ENCODE data around the gene LIN37. TPM values are rescaled to one million over a fixed set of nuclear protein-coding genes. Genes with fewer than 3 reads are reported as not detected.
A peak's percentile ranks its signal among the peaks of the same experiment; 100 is the strongest.

LIN37 gene
- total RNA-seq, 1 experiment from 2014 or later = 11.3 TPM

DNA sequence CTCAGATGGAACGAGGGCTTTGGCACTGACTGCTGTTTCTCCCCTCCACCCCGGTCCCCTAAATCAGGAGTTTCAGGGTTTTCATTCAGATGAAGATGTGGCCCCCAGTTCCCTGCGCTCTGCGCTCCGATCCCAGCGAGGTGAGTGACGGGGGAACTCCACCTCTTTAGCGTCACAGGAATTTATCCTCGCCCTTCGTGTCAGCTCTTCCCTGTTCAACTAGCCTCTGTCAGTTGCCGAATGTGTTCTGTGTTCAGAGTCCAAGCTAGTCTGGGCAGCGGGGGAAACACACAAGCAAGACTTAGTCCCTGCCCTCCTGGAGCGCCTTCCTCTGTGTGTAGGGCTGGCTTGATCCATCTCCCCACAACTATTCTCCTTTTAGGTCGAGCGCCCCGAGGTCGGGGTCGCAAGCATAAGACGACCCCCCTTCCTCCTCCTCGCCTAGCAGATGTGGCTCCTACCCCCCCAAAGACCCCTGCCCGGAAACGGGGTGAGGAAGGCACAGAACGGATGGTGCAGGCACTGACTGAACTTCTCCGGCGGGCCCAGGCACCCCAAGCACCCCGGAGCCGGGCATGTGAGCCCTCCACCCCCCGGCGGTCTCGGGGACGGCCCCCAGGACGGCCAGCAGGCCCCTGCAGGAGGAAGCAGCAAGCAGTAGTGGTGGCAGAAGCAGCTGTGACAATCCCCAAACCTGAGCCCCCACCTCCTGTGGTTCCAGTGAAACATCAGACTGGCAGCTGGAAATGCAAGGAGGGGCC lies 28.8 kb upstream of the LIN37 start:
- Histone ChIP-seq H3K27me3 (replicated peaks; ENCODE audit: insufficient read depth, low read depth, low read length, poor library complexity) (no peaks in the 10 kb centered on the region), H3K4me1 (ENCODE audit: insufficient read depth, low read length, poor library complexity, severe bottlenecking) (peaks cover 8% of the 10 kb centered on the region), H3K4me3 (ENCODE audit: low read depth, low read length, poor library complexity, severe bottlenecking) (peak overlapping the region; percentile 96), H3K27ac (ENCODE audit: low read depth, low read length, poor library complexity, severe bottlenecking) (peak overlapping the region; percentile 90), H3K9me3 (ENCODE audit: low read depth, low read length, poor library complexity, severe bottlenecking) (no peaks in the 10 kb centered on the region), H3K36me3 (ENCODE audit: insufficient read depth, low read length, poor library complexity, severe bottlenecking) (peaks cover 41% of the 10 kb centered on the region)
- no peak for TF ChIP-seq EZH2 (IDR thresholded peaks at IDR 0.05; ENCODE audit: borderline replicate concordance, low read depth, low read length, poor library complexity, severe bottlenecking)
- TF ChIP-seq, protein P1, sequence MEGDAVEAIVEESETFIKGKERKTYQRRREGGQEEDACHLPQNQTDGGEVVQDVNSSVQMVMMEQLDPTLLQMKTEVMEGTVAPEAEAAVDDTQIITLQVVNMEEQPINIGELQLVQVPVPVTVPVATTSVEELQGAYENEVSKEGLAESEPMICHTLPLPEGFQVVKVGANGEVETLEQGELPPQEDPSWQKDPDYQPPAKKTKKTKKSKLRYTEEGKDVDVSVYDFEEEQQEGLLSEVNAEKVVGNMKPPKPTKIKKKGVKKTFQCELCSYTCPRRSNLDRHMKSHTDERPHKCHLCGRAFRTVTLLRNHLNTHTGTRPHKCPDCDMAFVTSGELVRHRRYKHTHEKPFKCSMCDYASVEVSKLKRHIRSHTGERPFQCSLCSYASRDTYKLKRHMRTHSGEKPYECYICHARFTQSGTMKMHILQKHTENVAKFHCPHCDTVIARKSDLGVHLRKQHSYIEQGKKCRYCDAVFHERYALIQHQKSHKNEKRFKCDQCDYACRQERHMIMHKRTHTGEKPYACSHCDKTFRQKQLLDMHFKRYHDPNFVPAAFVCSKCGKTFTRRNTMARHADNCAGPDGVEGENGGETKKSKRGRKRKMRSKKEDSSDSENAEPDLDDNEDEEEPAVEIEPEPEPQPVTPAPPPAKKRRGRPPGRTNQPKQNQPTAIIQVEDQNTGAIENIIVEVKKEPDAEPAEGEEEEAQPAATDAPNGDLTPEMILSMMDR (conservative IDR thresholded peaks at IDR 0.05; ENCODE audit: low read depth, low read length) = no peak
- TSS peak; percentile 31 for BruUV-seq (replicated peaks)
- CTCF ChIA-PET = no interaction called here
- DNase-seq (ENCODE audit: low spot score) = no peak
- POLR2A ChIA-PET (ENCODE audit: low non-redundant PET) = no interaction called here
- intact Hi-C loops (cut with micrococcal nuclease; ENCODE audit: unreplicated experiment) = no loop called here

DNA sequence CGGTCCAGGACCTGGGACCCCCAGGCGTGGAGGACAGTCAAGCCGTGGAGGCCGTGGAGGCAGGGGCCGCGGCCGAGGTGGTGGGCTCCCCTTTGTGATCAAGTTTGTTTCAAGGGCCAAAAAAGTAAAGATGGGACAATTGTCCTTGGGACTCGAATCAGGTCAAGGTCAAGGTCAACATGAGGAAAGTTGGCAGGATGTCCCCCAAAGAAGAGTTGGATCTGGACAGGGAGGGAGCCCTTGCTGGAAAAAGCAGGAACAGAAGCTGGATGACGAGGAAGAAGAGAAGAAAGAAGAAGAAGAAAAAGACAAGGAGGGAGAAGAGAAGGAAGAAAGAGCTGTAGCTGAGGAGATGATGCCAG lies 28.2 kb upstream of the LIN37 start:
- intact Hi-C loops (cut with micrococcal nuclease; ENCODE audit: unreplicated experiment) = no loop called here
- Histone ChIP-seq H3K4me1 (ENCODE audit: insufficient read depth, low read length, poor library complexity, severe bottlenecking) (peaks cover 8% of the 10 kb centered on the region), H3K9me3 (ENCODE audit: low read depth, low read length, poor library complexity, severe bottlenecking) (no peaks in the 10 kb centered on the region), H3K4me3 (ENCODE audit: low read depth, low read length, poor library complexity, severe bottlenecking) (no peak overlapping the region), H3K36me3 (ENCODE audit: insufficient read depth, low read length, poor library complexity, severe bottlenecking) (peaks cover 47% of the 10 kb centered on the region), H3K27ac (ENCODE audit: low read depth, low read length, poor library complexity, severe bottlenecking) (no peak overlapping the region), H3K27me3 (replicated peaks; ENCODE audit: insufficient read depth, low read depth, low read length, poor library complexity) (no peaks in the 10 kb centered on the region)
- POLR2A ChIA-PET (ENCODE audit: low non-redundant PET) = no interaction called here
- CTCF ChIA-PET = no interaction called here
- no TSS peak for BruUV-seq (replicated peaks)
- no peak for TF ChIP-seq EZH2 (IDR thresholded peaks at IDR 0.05; ENCODE audit: borderline replicate concordance, low read depth, low read length, poor library complexity, severe bottlenecking)
- TF ChIP-seq, protein P1 (conservative IDR thresholded peaks at IDR 0.05; ENCODE audit: low read depth, low read length) = no peak
- no peak for DNase-seq (ENCODE audit: low spot score)

DNA sequence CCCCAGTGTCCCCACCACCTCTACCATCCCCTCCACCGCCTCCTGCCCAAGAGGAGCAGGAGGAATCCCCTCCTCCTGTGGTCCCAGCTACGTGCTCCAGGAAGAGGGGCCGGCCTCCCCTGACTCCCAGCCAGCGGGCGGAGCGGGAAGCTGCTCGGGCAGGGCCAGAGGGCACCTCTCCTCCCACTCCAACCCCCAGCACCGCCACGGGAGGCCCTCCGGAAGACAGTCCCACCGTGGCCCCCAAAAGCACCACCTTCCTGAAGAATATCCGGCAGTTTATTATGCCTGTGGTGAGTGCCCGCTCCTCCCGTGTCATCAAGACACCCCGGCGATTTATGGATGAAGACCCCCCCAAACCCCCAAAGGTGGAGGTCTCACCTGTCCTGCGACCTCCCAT lies 27.7 kb upstream of the LIN37 start:
- no peak for DNase-seq (ENCODE audit: low spot score)
- Histone ChIP-seq H3K27ac (ENCODE audit: low read depth, low read length, poor library complexity, severe bottlenecking) (no peak overlapping the region), H3K36me3 (ENCODE audit: insufficient read depth, low read length, poor library complexity, severe bottlenecking) (peaks cover 52% of the 10 kb centered on the region), H3K9me3 (ENCODE audit: low read depth, low read length, poor library complexity, severe bottlenecking) (no peaks in the 10 kb centered on the region), H3K27me3 (replicated peaks; ENCODE audit: insufficient read depth, low read depth, low read length, poor library complexity) (no peaks in the 10 kb centered on the region), H3K4me3 (ENCODE audit: low read depth, low read length, poor library complexity, severe bottlenecking) (no peak overlapping the region), H3K4me1 (ENCODE audit: insufficient read depth, low read length, poor library complexity, severe bottlenecking) (peaks cover 8% of the 10 kb centered on the region)
- CTCF ChIA-PET = no interaction called here
- BruUV-seq (replicated peaks) = no TSS peak
- intact Hi-C loops (cut with micrococcal nuclease; ENCODE audit: unreplicated experiment) = no loop called here
- POLR2A ChIA-PET (ENCODE audit: low non-redundant PET) = no interaction called here
- TF ChIP-seq, protein P1 (conservative IDR thresholded peaks at IDR 0.05; ENCODE audit: low read depth, low read length) = no peak
